ENCODE data around the gene TMEM87B. TPM values are rescaled to one million over a fixed set of nuclear protein-coding genes. Genes with fewer than 3 reads are reported as not detected.

Gene TMEM87B
- total RNA-seq, 1 donor from 2014 or later, result 5.7 TPM

GRCh38 chr2:112150447-112150846 is 95.4 kb downstream of the TMEM87B start:
- DNase-seq, result no peak
- intact Hi-C loops (cut with micrococcal nuclease), result no loop called here

GRCh38 chr2:112150851-112151250 is 95.8 kb downstream of the TMEM87B start:
- DNase-seq, result no peak
- no peaks in the 10 kb centered on the region for H3K27me3 ChIP-seq (ENCODE audit: low read depth)
- H3K9me3 ChIP-seq (replicated peaks), result no peaks in the 10 kb centered on the region
- TF ChIP-seq CTCF (IDR thresholded peaks at IDR 0.05; ENCODE audit: borderline replicate concordance), result no peak
- no peak overlapping the region for H3K4me3 ChIP-seq
- intact Hi-C loops (cut with micrococcal nuclease), result no loop called here
- H3K36me3 ChIP-seq, result no peaks in the 10 kb centered on the region
- peaks cover 8% of the 10 kb centered on the region for H3K4me1 ChIP-seq
- H3K27ac ChIP-seq (replicated peaks), result peak overlapping the region; percentile 66

More at GRCh38 chr2:112150447-112150846, 95.4 kb downstream of the TMEM87B start:
- H3K9me3 ChIP-seq (replicated peaks), result no peaks in the 10 kb centered on the region
- no peaks in the 10 kb centered on the region for H3K36me3 ChIP-seq
- no peaks in the 10 kb centered on the region for H3K27me3 ChIP-seq (ENCODE audit: low read depth)
- no peak overlapping the region for H3K4me3 ChIP-seq
- no peak for TF ChIP-seq CTCF (IDR thresholded peaks at IDR 0.05; ENCODE audit: borderline replicate concordance)
- peak overlapping the region; percentile 66 for H3K27ac ChIP-seq (replicated peaks)
- peaks cover 8% of the 10 kb centered on the region for H3K4me1 ChIP-seq

- DNase-seq, result no peak
- no peaks in the 10 kb centered on the region for H3K27me3 ChIP-seq (ENCODE audit: low read depth)
- peaks cover 8% of the 10 kb centered on the region for H3K4me1 ChIP-seq
- peak overlapping the region; percentile 66 for H3K27ac ChIP-seq (replicated peaks)
- TF ChIP-seq CTCF (IDR thresholded peaks at IDR 0.05; ENCODE audit: borderline replicate concordance), result no peak
- no peaks in the 10 kb centered on the region for H3K36me3 ChIP-seq
- intact Hi-C loops (cut with micrococcal nuclease), result no loop called here
- H3K4me3 ChIP-seq, result no peak overlapping the region
- no peaks in the 10 kb centered on the region for H3K9me3 ChIP-seq (replicated peaks)
These were observed 96.2 kb downstream of the TMEM87B start for GRCh38 chr2:112151271-112151670.

GRCh38 chr2:112151701-112152440 is 96.8 kb downstream of the TMEM87B start:
- H3K4me3 ChIP-seq, result no peak overlapping the region
- no peak for DNase-seq
- H3K4me1 ChIP-seq, result peaks cover 8% of the 10 kb centered on the region
- no peaks in the 10 kb centered on the region for H3K27me3 ChIP-seq (ENCODE audit: low read depth)
- intact Hi-C loops (cut with micrococcal nuclease), result no loop called here
- H3K36me3 ChIP-seq, result no peaks in the 10 kb centered on the region
- TF ChIP-seq CTCF (IDR thresholded peaks at IDR 0.05; ENCODE audit: borderline replicate concordance), result no peak
- H3K27ac ChIP-seq (replicated peaks), result no peak overlapping the region
- H3K9me3 ChIP-seq (replicated peaks), result no peaks in the 10 kb centered on the region

GRCh38 chr2:112152476-112153178 is 97.6 kb downstream of the TMEM87B start:
- DNase-seq, result no peak
- H3K36me3 ChIP-seq, result no peaks in the 10 kb centered on the region
- intact Hi-C loops (cut with micrococcal nuclease), result no loop called here
- peaks cover 8% of the 10 kb centered on the region for H3K4me1 ChIP-seq
- no peak for TF ChIP-seq CTCF (IDR thresholded peaks at IDR 0.05; ENCODE audit: borderline replicate concordance)
- H3K9me3 ChIP-seq (replicated peaks), result no peaks in the 10 kb centered on the region
- H3K27me3 ChIP-seq (ENCODE audit: low read depth), result no peaks in the 10 kb centered on the region
- H3K4me3 ChIP-seq, result no peak overlapping the region
- H3K27ac ChIP-seq (replicated peaks), result no peak overlapping the region
